Smooth muscle cell (in vitro differentiated cells): ENCODE data around the gene HILPDA. TPM values are rescaled to one million over a fixed set of nuclear protein-coding genes. Genes with fewer than 3 reads are reported as not detected.
"Not testable (repeated sequence)": the region's sequence is repeated elsewhere in the genome, so short reads cannot be mapped to it uniquely, and the experiment has no call there.

Source experiments
- DNase-seq: peaks from one replicate; lab custom pipeline; 2025; ENCODE audit not compliant: unreplicated experiment; lab: John Stamatoyannopoulos, UW
- H2AFZ ChIP-seq: fragments of 200-600 bp; sonication (generic); 2 replicates; pipeline ENCODE4 v1.6.0; 2016; ENCODE audit warnings: antibody characterized with exemption, low read depth, mild to moderate bottlenecking
- H3F3A ChIP-seq: fragments of 200-600 bp; sonication (generic); 2 replicates; pipeline ENCODE4 v1.6.0; 2017; ENCODE audit warnings: antibody characterized with exemption, low read depth
- H3K27ac ChIP-seq: fragments of 200-600 bp; sonication (generic); 2 replicates; pipeline ENCODE4 v1.5.1; 2016; ENCODE audit warnings: low read depth, mild to moderate bottlenecking
- H3K27me3 ChIP-seq: fragments of 200-600 bp; sonication (generic); 2 replicates; pipeline ENCODE4 v1.6.1; 2016; ENCODE audit warnings: low read depth, mild to moderate bottlenecking
- H3K36me3 ChIP-seq: fragments of 200-600 bp; sonication (generic); 2 replicates; pipeline ENCODE4 v1.5.1; 2016; ENCODE audit warnings: low read depth
- H3K4me1 ChIP-seq: fragments of 200-600 bp; sonication (generic); 2 replicates; pipeline ENCODE4 v1.5.1; 2016; ENCODE audit warnings: low read depth
- H3K4me2 ChIP-seq: fragments of 200-600 bp; sonication (generic); 2 replicates; pipeline ENCODE4 v1.6.0; 2016; ENCODE audit warnings: mild to moderate bottlenecking
- H3K4me3 ChIP-seq: fragments of 200-600 bp; sonication (generic); 2 replicates; pipeline ENCODE4 v1.5.1; 2016; ENCODE audit warnings: mild to moderate bottlenecking
- H3K79me2 ChIP-seq: fragments of 200-600 bp; sonication (generic); 2 replicates; pipeline ENCODE4 v1.6.0; 2016; ENCODE audit warnings: low read depth, mild to moderate bottlenecking
- H3K9ac ChIP-seq: fragments of 200-600 bp; sonication (generic); 2 replicates; pipeline ENCODE4 v1.6.0; 2016; ENCODE audit warnings: low read depth
- H3K9me3 ChIP-seq: fragments of 200-600 bp; sonication (generic); replicated peaks from 2 replicates; pipeline ENCODE4 v1.5.1; 2016; ENCODE audit warnings: low read depth
- H4K20me1 ChIP-seq: fragments of 200-600 bp; sonication (generic); 2 replicates; pipeline ENCODE4 v1.6.0; 2016; ENCODE audit warnings: low read depth
- CTCF ChIP-seq: fragments of 200-600 bp; sonication (generic); IDR thresholded peaks from 2 replicates; pipeline ENCODE4 v1.5.1; 2017; ENCODE audit warnings: borderline replicate concordance, mild to moderate bottlenecking, antibody characterized with exemption; ENCODE audit not compliant: insufficient read depth, poor library complexity, severe bottlenecking
- WGBS: methylation state at CpG from one replicate; pipeline ENCODE4 v1.1.7; 2016; ENCODE audit warnings: low lambda C conversion rate; 5-methylcytosine and 5-hydroxymethylcytosine counted together
- polyA plus RNA-seq: library from polyadenylated mRNA; unstranded; fragments of >200 nt; fragmentation: Nextera tagmentation; extraction: Ambion mirVana; gene quantifications from 2 replicates; pipeline ENCODE4 v1.2.1, GENCODE V29; 2016
- total RNA-seq: library from RNA; depleted of rRNA; stranded (reverse); fragments of >200 nt; gene quantifications from 2 replicates; pipeline ENCODE4 v1.2.3, GENCODE V29; 2014

The HILPDA gene
- total and polyA plus RNA-seq, 2 experiments from 2014 or later = 37.5 to 90.2 TPM

- TF ChIP-seq CTCF = peak; percentile 19
- 1% methylated on average over 61 of the region's 62 CpGs for WGBS
- H3K36me3 ChIP-seq = not testable (repeated sequence)
Measured at GRCh38 chr7:128476402-128477335, 21.0 kb downstream of the HILPDA start, which contains the start of gene METTL2B. METTL2B (plus strand) TSS chr7:128476748; CDS start chr7:128476766, 18 bp downstream.

GRCh38 chr7:128477336-128477690 lies 21.6 kb downstream of the HILPDA start:
- Histone ChIP-seq H3K9ac (peak overlapping the region; percentile 93), H3K4me1 (peaks cover 11% of the 10 kb centered on the region), H2AFZ (peak overlapping the region; percentile 95), H3K79me2 (peaks cover 26% of the 10 kb centered on the region), H3K4me2 (peak overlapping the region; percentile 98), H3K27ac (peak overlapping the region; percentile 85), H3K4me3 (peak overlapping the region; percentile 96)
- not testable (repeated sequence) for DNase-seq, H3K36me3 ChIP-seq, H3K27me3 ChIP-seq, H3K9me3 ChIP-seq, H3F3A ChIP-seq, H4K20me1 ChIP-seq
- 17% methylated on average over 4 of the region's 4 CpGs for WGBS

More at GRCh38 chr7:128476402-128477335, 21.0 kb downstream of the HILPDA start, which contains the start of gene METTL2B:
- DNase-seq = peak; percentile 67
- Histone ChIP-seq H3K27ac (peak within 1 kb of the TSS; percentile 85), H3K4me1 (peaks cover 11% of the 10 kb centered on the region), H3K9ac (peak within 1 kb of the TSS; percentile 93), H3K4me3 (peak within 1 kb of the TSS; percentile 96), H2AFZ (peak within 1 kb of the TSS; percentile 95), H3K4me2 (peak within 1 kb of the TSS; percentile 98), H3K79me2 (peaks cover 26% of the 10 kb centered on the region)
- not testable (repeated sequence) for H4K20me1 ChIP-seq, H3F3A ChIP-seq, H3K27me3 ChIP-seq, H3K9me3 ChIP-seq

GRCh38 chr7:128479082-128479481 lies 23.4 kb downstream of the HILPDA start:
- H3F3A ChIP-seq, H3K36me3 ChIP-seq, H2AFZ ChIP-seq, H3K27me3 ChIP-seq, H3K27ac ChIP-seq, H3K4me3 ChIP-seq, H3K4me2 ChIP-seq, H3K9ac ChIP-seq, DNase-seq, H3K9me3 ChIP-seq, H4K20me1 ChIP-seq: not testable (repeated sequence)
- Histone ChIP-seq H3K4me1 (peaks cover 11% of the 10 kb centered on the region), H3K79me2 (peaks cover 26% of the 10 kb centered on the region)
- WGBS = over 99% methylated on average over 4 of the region's 4 CpGs

- H4K20me1 ChIP-seq, H3K27ac ChIP-seq, DNase-seq, H3F3A ChIP-seq, H3K4me1 ChIP-seq, H3K4me2 ChIP-seq, H2AFZ ChIP-seq, H3K9me3 ChIP-seq, H3K27me3 ChIP-seq, H3K79me2 ChIP-seq, H3K4me3 ChIP-seq, H3K9ac ChIP-seq, H3K36me3 ChIP-seq: not testable (repeated sequence)
- 97% methylated on average over 6 of the region's 6 CpGs for WGBS
Measured at GRCh38 chr7:128488134-128488533, 32.5 kb downstream of the HILPDA start.

GRCh38 chr7:128497405-128497804 lies 41.7 kb downstream of the HILPDA start:
- Histone ChIP-seq H3F3A (no peaks in the 10 kb centered on the region), H3K9me3 (no peaks in the 10 kb centered on the region), H3K27ac (no peak overlapping the region), H3K4me2 (no peak overlapping the region), H3K36me3 (no peaks in the 10 kb centered on the region), H3K4me1 (no peaks in the 10 kb centered on the region), H4K20me1 (no peaks in the 10 kb centered on the region), H2AFZ (no peak overlapping the region), H3K27me3 (no peaks in the 10 kb centered on the region), H3K4me3 (no peak overlapping the region), H3K79me2 (no peaks in the 10 kb centered on the region), H3K9ac (no peak overlapping the region)
- 98% methylated on average over 9 of the region's 9 CpGs for WGBS
- no peak for DNase-seq
- no peak for TF ChIP-seq CTCF

- 93% methylated on average over 2 of the region's 2 CpGs for WGBS
- H3K79me2 ChIP-seq, H3K9me3 ChIP-seq, H3F3A ChIP-seq, H3K4me3 ChIP-seq, H3K4me2 ChIP-seq, H3K9ac ChIP-seq, H3K27ac ChIP-seq, H3K36me3 ChIP-seq, H3K27me3 ChIP-seq, H4K20me1 ChIP-seq, DNase-seq, H3K4me1 ChIP-seq, H2AFZ ChIP-seq: not testable (repeated sequence)
Measured at GRCh38 chr7:128505416-128505815, 49.7 kb downstream of the HILPDA start.

- H3K36me3 ChIP-seq, H3K79me2 ChIP-seq, H3K9ac ChIP-seq, H3K4me2 ChIP-seq, H4K20me1 ChIP-seq, H3F3A ChIP-seq, DNase-seq, H3K9me3 ChIP-seq, H3K4me1 ChIP-seq, H3K27ac ChIP-seq, H3K27me3 ChIP-seq, H2AFZ ChIP-seq, H3K4me3 ChIP-seq: not testable (repeated sequence)
- WGBS = 93% methylated on average over 1 of the region's 3 CpGs
Measured at GRCh38 chr7:128506819-128507218, 51.1 kb downstream of the HILPDA start.
